ENCODE data around the gene RASSF10. TPM values are rescaled to one million over a fixed set of nuclear protein-coding genes. Genes with fewer than 3 reads are reported as not detected.

RASSF10 gene
- total RNA-seq, 1 experiment from 2014 or later: not detected

DNA sequence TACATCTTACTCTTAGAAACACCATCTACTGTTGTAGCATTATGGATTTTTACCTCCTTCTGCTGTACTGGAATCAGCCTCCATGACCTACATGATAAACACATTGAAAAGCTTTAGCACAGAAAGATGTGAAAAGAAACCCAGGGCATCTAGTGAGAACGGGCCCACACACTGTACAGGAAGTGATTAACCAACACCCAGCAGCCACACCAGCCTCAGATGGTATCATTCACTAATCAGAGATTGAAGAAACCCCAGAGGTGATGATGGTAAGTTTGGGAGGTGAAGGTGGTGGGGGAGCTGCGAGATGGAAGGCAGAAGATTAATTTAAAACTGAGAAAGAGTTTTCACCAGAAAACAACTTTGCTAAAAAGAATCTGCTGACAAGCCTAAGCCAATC lies 46.1 kb downstream of the RASSF10 start:
- Histone ChIP-seq H3K4me2 (ENCODE audit: low read length) (no peak overlapping the region), H3K4me3 (replicated peaks in 1 of 2; ENCODE audit: low read depth in 1 of 2, low read length in 2 of 2) (no peak overlapping the region), H2AFZ (ENCODE audit: low read depth, low read length, poor library complexity, severe bottlenecking) (no peak overlapping the region), H3K27ac (ENCODE audit: low read depth, low read length) (no peak overlapping the region), H3K9ac (ENCODE audit: low read length) (no peak overlapping the region), H3K9me3 (ENCODE audit: control insufficient read depth in 1 of 2, insufficient read depth in 1 of 2, low read depth in 1 of 2, low read length in 2 of 2) (no peaks in the 10 kb centered on the region), H3K4me1 (ENCODE audit: control insufficient read depth in 1 of 2, insufficient read depth in 2 of 2, low read length in 2 of 2) (peaks cover 20 to 41% of the 10 kb centered on the region in 2 experiments), H3K79me2 (ENCODE audit: insufficient read depth, low read length) (no peaks in the 10 kb centered on the region), H3K36me3 (ENCODE audit: control insufficient read depth in 1 of 2, insufficient read depth in 2 of 2, low read length in 2 of 2) (no peaks in the 10 kb centered on the region), H3K9me2 (ENCODE audit: insufficient read depth) (no peaks in the 10 kb centered on the region), H3K27me3 (ENCODE audit: insufficient read depth, low read length) (no peaks in the 10 kb centered on the region), H4K20me1 (ENCODE audit: insufficient read depth) (no peaks in the 10 kb centered on the region)
- intact Hi-C loops (cut with micrococcal nuclease): no loop called here
- no TSS peak for BruUV-seq (replicated peaks)
- no peak for ATAC-seq
- no peak for DNase-seq (ENCODE audit: low read depth, low spot score)
- POLR2A ChIA-PET: no interaction called here
- RAD21 ChIA-PET (ENCODE audit: low non-redundant PET in 1 of 2, low total read pairs in 2 of 2, uncharacterized antibody in 2 of 2, unreplicated experiment in 2 of 2): no interaction called here
- no peak for TF ChIP-seq FOSL1 (IDR thresholded peaks at IDR 0.05; ENCODE audit: low read depth)
- no peak for TF ChIP-seq EGR1 (IDR thresholded peaks at IDR 0.05; ENCODE audit: low read depth)
- no peak for TF ChIP-seq EZH2phosphoT487 (IDR thresholded peaks at IDR 0.05; ENCODE audit: borderline replicate concordance)
- TF ChIP-seq EZH2 (IDR thresholded peaks at IDR 0.05): no peak
- TF ChIP-seq CBX3 (IDR thresholded peaks at IDR 0.05; ENCODE audit: low read depth): no peak
- no peak for TF ChIP-seq TCF7L2 (IDR thresholded peaks at IDR 0.05; ENCODE audit: borderline replicate concordance, extremely low read depth, insufficient read depth, insufficient read length)
- TF ChIP-seq YY1 (IDR thresholded peaks at IDR 0.05; ENCODE audit: extremely low read depth, insufficient replicate concordance, low read depth, low read length): no peak
- TF ChIP-seq ZNF274 (IDR thresholded peaks at IDR 0.05; ENCODE audit: low read depth, low read length): no peak
- TF ChIP-seq, protein P1, sequence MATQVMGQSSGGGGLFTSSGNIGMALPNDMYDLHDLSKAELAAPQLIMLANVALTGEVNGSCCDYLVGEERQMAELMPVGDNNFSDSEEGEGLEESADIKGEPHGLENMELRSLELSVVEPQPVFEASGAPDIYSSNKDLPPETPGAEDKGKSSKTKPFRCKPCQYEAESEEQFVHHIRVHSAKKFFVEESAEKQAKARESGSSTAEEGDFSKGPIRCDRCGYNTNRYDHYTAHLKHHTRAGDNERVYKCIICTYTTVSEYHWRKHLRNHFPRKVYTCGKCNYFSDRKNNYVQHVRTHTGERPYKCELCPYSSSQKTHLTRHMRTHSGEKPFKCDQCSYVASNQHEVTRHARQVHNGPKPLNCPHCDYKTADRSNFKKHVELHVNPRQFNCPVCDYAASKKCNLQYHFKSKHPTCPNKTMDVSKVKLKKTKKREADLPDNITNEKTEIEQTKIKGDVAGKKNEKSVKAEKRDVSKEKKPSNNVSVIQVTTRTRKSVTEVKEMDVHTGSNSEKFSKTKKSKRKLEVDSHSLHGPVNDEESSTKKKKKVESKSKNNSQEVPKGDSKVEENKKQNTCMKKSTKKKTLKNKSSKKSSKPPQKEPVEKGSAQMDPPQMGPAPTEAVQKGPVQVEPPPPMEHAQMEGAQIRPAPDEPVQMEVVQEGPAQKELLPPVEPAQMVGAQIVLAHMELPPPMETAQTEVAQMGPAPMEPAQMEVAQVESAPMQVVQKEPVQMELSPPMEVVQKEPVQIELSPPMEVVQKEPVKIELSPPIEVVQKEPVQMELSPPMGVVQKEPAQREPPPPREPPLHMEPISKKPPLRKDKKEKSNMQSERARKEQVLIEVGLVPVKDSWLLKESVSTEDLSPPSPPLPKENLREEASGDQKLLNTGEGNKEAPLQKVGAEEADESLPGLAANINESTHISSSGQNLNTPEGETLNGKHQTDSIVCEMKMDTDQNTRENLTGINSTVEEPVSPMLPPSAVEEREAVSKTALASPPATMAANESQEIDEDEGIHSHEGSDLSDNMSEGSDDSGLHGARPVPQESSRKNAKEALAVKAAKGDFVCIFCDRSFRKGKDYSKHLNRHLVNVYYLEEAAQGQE (IDR thresholded peaks at IDR 0.05; ENCODE audit: low read depth): no peak
- TF ChIP-seq POLR2A (IDR thresholded peaks at IDR 0.05; ENCODE audit: borderline replicate concordance, extremely low read depth, insufficient read depth, insufficient read length): no peak
- TF ChIP-seq ELF1 (IDR thresholded peaks at IDR 0.05; ENCODE audit: borderline replicate concordance, low read depth): no peak
- no peak for TF ChIP-seq POLR2AphosphoS5 (IDR thresholded peaks at IDR 0.05; ENCODE audit: low read depth, low read length)
- CTCF ChIA-PET: no interaction called here

All from HCT116 (cell line).